GM11168 (cell line): ENCODE measurements around the gene SLC2A6.

Experiments
- in situ Hi-C: fragments of 300-500 bp; cut with MboI; formaldehyde crosslinking; loops from one replicate; pipeline ENCODE4 v1.12.0; 2022; ENCODE audit warnings: low sequenced_read_pairs; ENCODE audit not compliant: unreplicated experiment

The SLC2A6 gene

GRCh38 chr9:133516961-133517350 lies 38.1 kb upstream of the SLC2A6 start:
- in situ Hi-C loops = no loop called here

DNA sequence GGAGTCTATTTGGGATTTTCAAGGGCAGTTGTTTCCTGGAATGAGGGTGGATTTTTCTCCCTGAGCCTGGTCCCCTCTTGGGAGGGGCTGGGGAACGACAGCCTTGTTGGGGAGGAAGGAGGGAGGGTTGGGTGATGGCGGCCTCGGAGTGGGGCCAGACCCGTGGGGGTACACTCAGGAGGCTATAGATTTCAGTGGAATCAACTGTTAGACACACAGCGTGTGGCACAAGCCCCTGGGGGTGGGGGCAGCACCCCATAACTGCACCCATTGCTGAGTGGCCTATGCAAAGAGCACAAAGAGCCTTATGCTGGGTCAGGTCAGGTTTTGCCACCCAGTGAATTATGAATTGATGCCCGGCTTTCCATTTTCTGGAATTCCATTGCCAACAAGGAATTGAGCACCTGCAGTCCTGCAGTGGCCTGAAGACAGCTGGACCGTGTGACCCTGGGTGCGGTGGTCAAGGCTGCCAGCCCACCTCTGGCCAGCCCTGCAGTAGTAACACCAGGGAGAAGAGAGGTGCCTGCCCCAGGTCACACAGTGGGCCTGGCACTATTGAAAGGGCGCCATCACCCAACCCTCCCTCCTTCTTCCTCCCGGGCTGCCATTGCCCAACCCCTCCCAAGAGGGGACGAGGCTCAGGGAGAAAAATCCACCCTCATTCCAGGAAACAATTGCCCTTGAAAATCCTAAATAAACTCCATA lies 37.5 kb upstream of the SLC2A6 start:
- in situ Hi-C loops = no loop called here

- in situ Hi-C loops = no loop called here
Observed at GRCh38 chr9:133515615-133516255, 36.8 kb upstream of the SLC2A6 start.

DNA sequence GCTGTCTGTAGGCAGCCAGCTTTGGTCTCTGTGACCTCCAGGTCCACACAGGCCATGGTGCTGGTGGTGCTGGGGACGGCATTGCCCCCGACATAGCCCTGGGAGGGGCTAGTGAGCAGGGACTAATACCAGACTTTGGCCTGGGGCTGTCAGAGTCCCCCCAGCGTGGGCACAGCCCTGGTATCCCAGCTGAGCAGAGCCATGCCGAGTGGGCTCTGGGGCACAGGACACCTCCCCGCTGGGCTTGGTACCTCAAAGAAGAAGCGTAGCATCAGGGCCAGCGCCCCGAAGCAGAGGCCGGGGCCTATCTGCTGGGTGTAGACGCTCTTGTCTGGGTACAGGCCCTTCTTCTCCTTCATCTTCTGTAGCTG lies 36.3 kb upstream of the SLC2A6 start:
- in situ Hi-C loops = no loop called here

DNA sequence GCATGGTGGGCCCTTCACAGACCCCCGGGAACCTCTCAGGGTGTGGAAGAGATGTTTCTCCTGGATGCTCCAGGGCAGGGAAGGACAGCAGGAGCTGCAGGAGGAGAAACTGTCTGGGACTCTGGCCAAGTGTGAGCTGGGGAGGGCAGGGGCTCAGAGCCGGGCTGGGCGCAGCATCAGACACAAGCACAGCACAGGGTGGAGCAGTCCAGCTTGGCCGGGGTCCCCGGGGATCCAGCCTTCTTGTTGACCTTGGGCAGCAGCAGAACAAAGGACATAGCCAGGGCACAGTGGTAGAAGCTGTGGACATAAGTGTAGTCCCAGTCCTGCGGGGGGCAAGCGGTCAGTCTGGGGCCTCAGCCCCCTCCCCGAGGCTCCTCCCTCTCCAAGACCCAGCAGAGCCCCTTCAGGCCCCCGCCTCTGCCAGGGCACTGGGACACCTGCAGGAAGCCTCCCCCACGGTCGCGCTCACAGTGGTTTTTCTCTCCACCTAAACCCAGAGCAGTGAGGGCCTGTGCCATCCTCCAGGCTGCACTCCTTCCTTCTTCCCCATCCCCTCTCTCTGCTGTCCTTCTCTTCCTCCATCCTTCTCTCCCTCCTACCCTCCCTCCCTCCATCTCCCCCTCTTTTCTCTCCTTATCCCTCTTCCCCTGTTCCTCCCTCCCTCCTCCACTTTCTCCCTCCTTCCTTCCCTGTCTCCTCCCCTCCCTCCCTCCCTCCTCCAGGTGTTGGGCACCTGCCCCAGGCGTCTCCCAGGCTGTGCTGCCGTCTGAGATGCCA lies 35.8 kb upstream of the SLC2A6 start:
- in situ Hi-C loops = no loop called here

GRCh38 chr9:133513214-133514100 lies 34.6 kb upstream of the SLC2A6 start:
- in situ Hi-C loops = no loop called here

DNA sequence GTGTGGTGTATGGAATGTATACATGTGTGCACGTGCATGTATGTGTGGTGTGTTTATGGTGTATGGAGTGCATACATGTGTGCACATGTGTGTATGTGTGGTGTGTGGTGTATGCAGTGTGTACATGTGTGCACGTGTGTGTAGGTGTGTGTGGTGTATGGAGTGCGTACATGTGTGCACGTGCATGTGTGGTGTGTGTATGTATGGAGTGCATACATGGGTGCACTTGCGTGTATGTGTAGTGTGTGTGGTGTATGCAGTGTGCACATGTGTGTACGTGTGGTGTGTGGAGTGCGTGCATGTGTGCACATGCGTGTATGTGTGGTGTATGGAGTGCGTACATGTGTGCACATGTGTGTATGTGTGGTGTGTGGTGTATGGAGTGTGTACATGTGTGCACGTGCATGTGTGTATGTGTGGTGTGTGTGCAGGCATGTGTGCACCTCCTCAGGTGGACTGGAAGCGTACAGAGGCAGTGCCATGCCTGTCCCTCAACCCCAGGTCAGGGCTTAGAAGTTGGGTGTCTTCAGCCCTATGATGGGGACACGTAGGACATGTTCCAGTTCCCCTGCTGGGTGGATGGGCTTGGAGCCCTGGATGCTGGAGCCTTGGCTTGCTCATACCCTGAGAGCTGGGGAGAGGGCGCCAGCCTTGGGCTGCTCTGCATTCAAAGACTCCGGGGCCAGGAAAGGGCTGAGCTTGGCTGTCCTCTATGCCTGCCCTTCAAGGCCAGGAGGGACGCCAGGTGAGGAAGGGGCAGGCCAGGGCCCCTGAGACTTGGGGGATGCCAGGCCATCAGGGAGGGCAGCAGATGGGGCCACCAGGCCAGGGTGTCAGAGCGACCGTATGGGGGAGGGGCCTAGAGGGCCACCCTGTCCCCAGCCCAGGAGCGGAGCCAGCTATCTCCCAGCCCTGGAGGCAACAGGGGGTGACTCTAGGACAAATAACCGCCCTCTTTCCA lies 33.6 kb upstream of the SLC2A6 start:
- in situ Hi-C loops = no loop called here

- in situ Hi-C loops = no loop called here
Observed at GRCh38 chr9:133511607-133512006, 32.7 kb upstream of the SLC2A6 start.

- in situ Hi-C loops = no loop called here
Observed at GRCh38 chr9:133510926-133511505, 32.1 kb upstream of the SLC2A6 start.

- in situ Hi-C loops = no loop called here
Observed at GRCh38 chr9:133509179-133510083, 30.5 kb upstream of the SLC2A6 start.

DNA sequence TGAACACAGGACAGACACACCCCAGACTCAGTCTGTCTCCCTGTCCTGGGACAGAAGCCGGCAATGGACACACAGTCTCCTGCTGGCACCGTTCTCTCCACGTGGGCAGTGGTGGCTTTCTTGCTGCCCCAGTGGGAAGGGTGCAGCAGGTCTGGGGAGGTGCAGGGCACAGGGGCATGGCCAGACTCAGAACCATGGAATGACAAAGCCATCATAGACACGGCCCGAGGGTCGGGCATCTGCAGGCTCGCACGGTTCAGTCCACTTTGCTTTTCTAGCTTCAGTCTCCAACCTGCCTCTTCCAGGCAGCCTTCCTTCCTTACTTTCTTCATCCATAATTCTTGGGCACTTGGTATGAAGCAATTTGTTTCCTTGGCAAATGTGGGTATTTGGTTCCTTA lies 29.1 kb upstream of the SLC2A6 start:
- in situ Hi-C loops = no loop called here

DNA sequence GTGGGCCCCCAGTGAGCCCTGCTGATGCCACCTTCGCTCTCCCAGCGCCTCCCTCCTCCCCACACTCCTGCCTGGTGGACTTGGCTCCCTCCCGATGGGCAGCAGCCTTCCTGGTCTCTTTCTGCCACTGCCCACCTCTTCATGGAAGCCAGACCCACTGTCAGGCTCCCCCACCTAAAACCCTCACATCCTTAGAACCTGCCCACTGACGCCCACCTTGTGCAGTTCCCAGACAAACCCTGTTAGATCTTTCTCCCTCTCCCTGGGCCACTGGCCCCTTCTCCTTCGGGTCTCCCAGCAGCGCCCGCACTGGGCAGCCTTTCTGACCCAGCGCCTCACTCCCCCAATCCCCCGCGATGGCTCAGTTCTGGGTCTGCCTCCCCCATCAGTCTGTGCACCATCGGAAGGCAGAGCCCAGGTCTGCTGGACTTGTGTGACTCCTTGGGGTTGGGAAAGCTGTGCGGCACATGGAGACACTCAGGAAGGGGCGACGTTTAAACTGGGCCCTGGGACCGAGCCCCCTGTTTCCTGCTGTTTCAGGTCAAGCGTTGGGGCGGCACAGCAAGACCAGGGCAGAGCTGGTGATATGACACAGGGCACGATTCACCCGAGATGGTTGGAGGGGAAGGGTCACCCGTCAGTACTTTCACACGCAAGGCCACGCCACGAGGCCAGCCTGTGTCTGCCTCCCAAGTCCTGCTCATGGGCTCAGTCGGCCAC lies 28.5 kb upstream of the SLC2A6 start:
- in situ Hi-C loops = no loop called here

DNA sequence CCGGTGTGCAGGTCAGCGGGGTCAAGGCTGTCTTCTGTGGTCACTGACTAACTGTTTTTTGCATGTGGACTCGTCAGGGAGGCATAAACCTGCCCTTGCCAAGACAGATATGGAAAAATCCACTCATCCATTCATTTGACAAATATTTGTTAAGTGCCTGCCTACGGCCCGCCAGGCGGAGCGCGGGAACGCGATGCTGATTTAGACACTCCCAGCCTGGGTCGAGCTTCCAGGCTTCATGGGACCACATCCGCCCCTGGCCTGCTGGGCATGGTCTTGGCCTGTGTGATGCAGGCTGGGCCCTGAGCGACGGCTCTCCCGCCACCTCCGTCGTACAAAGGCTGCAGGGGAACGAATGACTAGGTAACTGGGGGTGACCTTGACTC lies 27.7 kb upstream of the SLC2A6 start:
- in situ Hi-C loops = no loop called here

GRCh38 chr9:133505901-133506652 lies 27.2 kb upstream of the SLC2A6 start:
- in situ Hi-C loops = no loop called here

DNA sequence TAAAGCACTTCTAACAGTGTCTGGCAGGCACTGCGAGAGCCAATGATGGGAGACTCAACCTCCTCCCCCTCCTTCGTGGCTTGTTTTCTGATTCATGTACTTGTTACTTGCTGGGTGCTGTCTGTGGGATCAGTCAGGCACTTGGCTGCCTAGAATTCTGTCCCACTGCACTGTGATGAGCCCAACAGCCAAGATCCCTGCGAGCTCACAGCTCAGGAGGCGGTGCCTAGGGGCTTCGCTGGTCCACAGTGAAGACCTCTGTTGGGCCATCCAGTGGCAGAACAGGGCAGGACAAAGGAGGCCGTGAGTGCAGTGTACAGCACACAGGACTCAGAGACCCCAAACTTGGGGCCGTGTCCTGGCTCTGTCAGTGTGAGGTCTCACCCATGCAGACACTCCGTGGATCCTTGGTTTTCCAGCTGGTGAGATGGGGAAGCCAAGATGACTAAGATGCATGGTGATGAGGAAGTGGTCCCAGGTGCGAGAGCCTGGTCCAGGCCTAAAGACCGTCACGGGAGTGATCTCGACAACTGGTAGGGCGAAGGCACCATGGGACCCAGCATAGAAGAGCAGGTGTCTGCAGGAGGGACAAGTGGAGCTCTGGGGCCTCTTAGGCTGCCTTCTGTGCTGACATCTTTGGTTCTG lies 26.4 kb upstream of the SLC2A6 start:
- in situ Hi-C loops = no loop called here

DNA sequence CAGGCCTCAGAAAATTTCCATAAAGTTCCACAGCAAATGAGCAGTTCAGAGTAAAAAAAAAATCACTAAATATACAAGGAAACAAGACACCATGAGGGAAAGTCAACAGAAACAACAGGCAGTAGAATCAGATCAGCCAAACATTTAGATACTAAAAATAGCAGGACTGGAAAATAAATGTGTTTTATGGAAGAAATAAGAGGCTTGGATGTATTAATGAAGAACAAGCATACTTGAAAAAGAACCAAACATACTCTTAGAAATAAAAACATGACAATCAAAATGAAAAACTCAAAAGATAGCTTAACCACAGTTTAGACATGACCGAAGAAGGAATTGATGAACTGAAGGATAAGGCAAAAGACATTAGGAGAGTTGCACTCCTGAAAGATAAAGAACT lies 23.2 kb upstream of the SLC2A6 start:
- in situ Hi-C loops = no loop called here
